Choroid plexus epithelial cell (primary cell): ENCODE measurements around the gene CRHR1.

Experiments used
- DNase-seq: peaks from one replicate; pipeline ENCODE4 v3.0.0-alpha.2; 2010; ENCODE audit warnings: low read depth
- H3K4me3 ChIP-seq: 2 replicates; pipeline ENCODE4 v1.5.1; 2011; ENCODE audit warnings: low read depth, mild to moderate bottlenecking, control low read depth, low read length, moderate library complexity
- TF ChIP-seq, protein P1 (sequence below): conservative IDR thresholded peaks from 2 replicates; pipeline ENCODE4 v1.5.1; 2011; ENCODE audit warnings: low read depth, mild to moderate bottlenecking, control low read depth, inconsistent platforms, low read length, moderate library complexity

The CRHR1 gene

DNA sequence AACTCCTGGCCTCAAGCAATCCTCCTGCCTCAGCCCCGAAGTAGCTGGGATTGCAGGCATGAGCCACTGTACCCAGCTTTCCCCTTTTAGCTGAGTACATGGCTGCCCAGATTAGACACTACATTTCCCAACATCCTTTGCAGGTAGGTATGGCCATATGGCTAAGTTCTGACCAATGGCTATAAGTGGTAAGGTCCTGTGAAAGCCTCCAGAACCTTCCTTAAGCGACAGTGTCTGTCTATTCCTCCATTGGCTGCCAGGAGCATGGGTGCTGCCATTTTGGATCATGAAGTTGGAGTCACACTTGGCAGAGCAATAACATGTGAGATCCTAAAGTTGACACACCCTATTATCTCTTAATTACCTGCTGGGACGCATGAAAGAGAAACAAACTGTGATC is 24.4 kb upstream of the CRHR1 start:
- TF ChIP-seq, protein P1, sequence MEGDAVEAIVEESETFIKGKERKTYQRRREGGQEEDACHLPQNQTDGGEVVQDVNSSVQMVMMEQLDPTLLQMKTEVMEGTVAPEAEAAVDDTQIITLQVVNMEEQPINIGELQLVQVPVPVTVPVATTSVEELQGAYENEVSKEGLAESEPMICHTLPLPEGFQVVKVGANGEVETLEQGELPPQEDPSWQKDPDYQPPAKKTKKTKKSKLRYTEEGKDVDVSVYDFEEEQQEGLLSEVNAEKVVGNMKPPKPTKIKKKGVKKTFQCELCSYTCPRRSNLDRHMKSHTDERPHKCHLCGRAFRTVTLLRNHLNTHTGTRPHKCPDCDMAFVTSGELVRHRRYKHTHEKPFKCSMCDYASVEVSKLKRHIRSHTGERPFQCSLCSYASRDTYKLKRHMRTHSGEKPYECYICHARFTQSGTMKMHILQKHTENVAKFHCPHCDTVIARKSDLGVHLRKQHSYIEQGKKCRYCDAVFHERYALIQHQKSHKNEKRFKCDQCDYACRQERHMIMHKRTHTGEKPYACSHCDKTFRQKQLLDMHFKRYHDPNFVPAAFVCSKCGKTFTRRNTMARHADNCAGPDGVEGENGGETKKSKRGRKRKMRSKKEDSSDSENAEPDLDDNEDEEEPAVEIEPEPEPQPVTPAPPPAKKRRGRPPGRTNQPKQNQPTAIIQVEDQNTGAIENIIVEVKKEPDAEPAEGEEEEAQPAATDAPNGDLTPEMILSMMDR, result no peak
- peak; percentile 8 for DNase-seq
- no peak overlapping the region for H3K4me3 ChIP-seq

DNA sequence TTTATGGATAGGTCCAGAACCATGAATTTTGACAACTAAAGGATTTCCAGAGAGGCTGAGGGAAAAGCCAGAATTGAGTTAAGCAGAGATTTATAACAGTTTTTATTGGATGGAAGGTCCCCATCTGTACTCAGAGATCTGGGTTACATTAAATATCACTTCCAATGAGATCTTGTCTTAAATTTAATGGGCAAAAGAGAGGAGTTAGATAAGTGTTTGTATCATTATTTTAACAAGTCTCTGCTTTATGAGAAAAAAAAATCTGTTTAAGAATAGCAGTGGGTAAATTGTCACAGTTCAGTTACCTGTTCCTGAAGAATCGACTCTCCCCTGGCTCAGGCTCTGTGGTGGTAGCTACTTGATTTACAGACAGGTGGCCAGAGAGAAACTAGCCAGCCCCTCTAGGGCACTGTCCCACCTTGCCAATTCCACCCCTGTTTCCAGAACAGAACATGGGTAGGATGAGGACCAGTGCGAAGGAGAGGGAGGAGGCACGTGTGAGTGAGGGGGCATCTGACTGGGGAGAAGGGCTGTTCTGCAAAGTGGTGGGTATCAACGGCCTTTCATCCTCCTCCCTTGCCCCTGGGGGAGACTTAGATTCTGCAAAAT is 22.1 kb upstream of the CRHR1 start:
- TF ChIP-seq, protein P1, result no peak
- no peak overlapping the region for H3K4me3 ChIP-seq
- DNase-seq, result no peak

DNA sequence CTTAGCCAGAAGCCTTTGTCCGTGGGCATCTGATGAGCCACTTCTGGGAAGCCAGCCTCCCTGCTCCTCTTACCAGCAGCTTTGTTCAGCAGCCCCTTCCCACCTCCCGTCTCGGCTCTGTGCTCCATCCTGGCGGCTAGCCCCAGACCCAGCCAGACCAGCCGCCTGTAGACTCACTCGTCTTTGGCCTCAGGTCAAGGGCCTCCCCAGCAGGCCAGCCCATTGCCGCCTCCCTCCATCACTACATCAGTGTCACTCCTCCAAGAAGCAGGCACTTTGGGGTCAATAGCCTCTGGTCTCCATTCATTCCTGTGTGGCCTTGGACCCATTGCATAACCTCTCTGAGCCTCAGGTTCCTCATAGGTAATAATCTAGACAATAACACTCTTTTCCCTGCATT is 20.9 kb upstream of the CRHR1 start:
- DNase-seq, result no peak
- H3K4me3 ChIP-seq, result no peak overlapping the region
- TF ChIP-seq, protein P1, result no peak

DNA sequence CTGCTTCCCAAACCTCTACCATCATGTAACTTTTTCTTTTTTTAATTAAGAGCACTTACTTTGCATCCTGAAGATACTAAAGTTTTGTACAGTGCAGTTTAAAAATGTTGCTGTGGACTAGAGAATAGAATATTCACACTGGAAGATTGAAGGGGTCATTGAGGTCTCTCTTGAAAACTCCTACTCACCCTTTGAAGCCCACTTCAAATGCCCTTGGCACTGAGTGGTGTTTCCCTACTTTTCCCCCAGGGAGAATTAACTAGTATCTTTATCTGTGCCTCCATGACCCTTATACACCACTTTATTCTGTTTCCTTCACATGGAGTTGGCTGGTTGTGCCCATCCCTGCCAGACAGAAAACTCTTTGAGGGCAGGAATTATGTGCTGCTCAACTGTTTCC is 19.6 kb upstream of the CRHR1 start:
- no peak for DNase-seq
- no peak overlapping the region for H3K4me3 ChIP-seq
- TF ChIP-seq, protein P1, result no peak

DNA sequence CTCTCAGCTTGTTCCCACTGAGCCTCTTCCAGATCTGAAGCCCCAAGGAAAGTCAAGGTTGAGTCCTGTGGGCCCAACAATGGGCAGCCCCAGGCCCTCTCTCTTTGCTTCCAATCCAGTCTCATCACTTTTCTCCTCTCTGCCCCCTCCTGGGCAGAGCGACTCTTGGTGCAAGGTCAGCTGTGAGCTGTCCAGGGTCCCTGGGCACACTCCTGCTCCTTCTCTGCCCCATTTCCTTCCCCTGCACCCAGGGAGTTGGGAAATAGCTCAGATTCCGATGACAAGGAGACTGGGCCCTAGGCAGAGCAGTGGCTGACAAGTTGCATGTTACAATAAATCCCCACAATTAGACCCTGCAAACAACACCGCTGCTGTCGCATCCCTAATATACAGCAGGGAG is 16.1 kb upstream of the CRHR1 start:
- no peak for DNase-seq
- TF ChIP-seq, protein P1, result no peak
- H3K4me3 ChIP-seq, result no peak overlapping the region

DNA sequence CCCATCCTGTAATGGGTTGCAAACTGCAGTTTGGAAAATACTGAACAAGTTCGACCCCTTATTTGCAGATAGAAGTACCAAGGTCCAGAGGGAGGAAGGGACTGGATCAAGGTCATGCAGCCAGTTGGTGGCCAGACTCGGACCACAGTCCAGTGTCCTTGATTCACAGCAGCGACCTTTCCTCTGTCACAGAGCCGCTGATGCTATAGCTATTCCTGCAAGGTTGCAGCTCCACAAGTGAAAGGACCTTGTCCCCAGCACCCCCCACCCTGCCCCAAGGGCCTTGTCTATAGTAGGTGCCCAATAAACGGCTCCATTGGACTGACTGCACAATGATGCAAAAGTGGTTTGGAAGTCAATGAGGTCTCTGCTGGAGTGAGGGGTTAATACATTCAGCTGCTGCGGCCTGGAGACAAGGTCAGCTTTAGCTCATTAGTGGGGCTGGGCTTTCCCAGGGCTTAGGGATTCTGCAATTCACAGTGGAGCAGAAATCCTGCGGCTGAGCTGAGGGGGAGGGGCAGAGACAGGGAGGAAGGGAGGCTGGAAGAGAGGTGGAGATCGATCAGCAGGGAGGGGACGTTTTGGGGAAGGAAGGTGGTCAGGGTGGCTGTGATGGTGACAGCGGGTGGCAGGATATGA is 13.4 kb upstream of the CRHR1 start:
- TF ChIP-seq, protein P1, result no peak
- DNase-seq, result no peak
- no peak overlapping the region for H3K4me3 ChIP-seq
